WTC11 (cell line): ENCODE results near the gene RSL1D1.

Experiments used
- CTCF ChIP-seq: fragments of 200-600 bp; IDR thresholded peaks from 2 replicates; pipeline ENCODE4 v1.8.0; 2022; ENCODE audit warnings: antibody characterized with exemption
- FOXK1 ChIP-seq: sonication (generic); formaldehyde crosslinking; IDR thresholded peaks from 2 replicates; pipeline ENCODE4 v1.8.0; 2022; ENCODE audit warnings: mild to moderate bottlenecking, moderate library complexity, missing genetic modification reagents
- JUN ChIP-seq: sonication (generic); formaldehyde crosslinking; IDR thresholded peaks from 2 replicates; pipeline ENCODE4 v1.8.0; 2023; ENCODE audit warnings: mild to moderate bottlenecking, missing genetic modification reagents
- NR2C2 ChIP-seq: sonication (generic); formaldehyde crosslinking; IDR thresholded peaks from 2 replicates; pipeline ENCODE4 v1.8.0; 2022; ENCODE audit warnings: mild to moderate bottlenecking, missing genetic modification reagents
- RORB ChIP-seq: fragments of 250-450 bp; sonication (Bioruptor Pico); IDR thresholded peaks from 2 replicates; pipeline ENCODE4 v1.9.0; 2021; ENCODE audit warnings: mild to moderate bottlenecking
- ZNF416 ChIP-seq: fragments of 250-450 bp; sonication (Bioruptor Pico); IDR thresholded peaks from 2 replicates; pipeline ENCODE4 v1.9.0; 2021; ENCODE audit warnings: mild to moderate bottlenecking, inconsistent platforms
- TF ChIP-seq, protein P1 (sequence below): sonication (generic); formaldehyde crosslinking; conservative IDR thresholded peaks from 2 replicates; pipeline ENCODE4 v1.8.1; 2022; ENCODE audit warnings: mild to moderate bottlenecking, missing genetic modification reagents
- TF ChIP-seq, protein P2 (sequence below): sonication (generic); formaldehyde crosslinking; IDR thresholded peaks from 2 replicates; pipeline ENCODE4 v1.8.1; 2022; ENCODE audit warnings: mild to moderate bottlenecking, missing genetic modification reagents, moderate library complexity, borderline replicate concordance

DNA sequence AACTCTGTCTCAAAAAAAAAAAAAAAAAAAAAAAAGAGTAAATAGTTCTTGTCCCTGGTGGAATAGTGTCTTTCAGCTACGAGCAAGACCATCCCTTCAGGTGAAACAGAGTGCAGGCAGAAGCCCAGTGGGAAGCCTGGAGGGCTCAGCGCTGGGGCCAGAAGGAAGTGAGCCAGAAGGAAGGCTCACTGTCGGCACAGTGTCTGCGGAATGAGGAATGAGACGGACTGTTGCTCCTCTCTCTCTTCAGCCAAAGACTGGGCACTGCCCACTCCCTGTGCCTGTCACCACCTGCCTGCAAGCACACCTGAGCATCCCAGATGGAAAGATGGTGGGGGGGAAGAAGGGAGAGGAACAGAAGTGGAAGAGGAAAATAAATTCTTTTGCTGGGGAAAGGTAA, 7.5 kb downstream of the RSL1D1 start:
- TF ChIP-seq NR2C2 (CRISPR knock-in tag) (no peak), CTCF (no peak), FOXK1 (CRISPR knock-in tag) (no peak), RORB (no peak), ZNF416 (CRISPR knock-in tag) (no peak), JUN (CRISPR knock-in tag) (no peak)
- TF ChIP-seq, protein P1, sequence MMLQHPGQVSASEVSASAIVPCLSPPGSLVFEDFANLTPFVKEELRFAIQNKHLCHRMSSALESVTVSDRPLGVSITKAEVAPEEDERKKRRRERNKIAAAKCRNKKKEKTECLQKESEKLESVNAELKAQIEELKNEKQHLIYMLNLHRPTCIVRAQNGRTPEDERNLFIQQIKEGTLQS (CRISPR knock-in tag) = no peak
- TF ChIP-seq, protein P2, sequence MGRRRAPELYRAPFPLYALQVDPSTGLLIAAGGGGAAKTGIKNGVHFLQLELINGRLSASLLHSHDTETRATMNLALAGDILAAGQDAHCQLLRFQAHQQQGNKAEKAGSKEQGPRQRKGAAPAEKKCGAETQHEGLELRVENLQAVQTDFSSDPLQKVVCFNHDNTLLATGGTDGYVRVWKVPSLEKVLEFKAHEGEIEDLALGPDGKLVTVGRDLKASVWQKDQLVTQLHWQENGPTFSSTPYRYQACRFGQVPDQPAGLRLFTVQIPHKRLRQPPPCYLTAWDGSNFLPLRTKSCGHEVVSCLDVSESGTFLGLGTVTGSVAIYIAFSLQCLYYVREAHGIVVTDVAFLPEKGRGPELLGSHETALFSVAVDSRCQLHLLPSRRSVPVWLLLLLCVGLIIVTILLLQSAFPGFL (CRISPR knock-in tag) = no peak
